H1 (cell line): Measurements from ENCODE around the gene CD96. TPM values are rescaled to one million over a fixed set of nuclear protein-coding genes. Genes with fewer than 3 reads are reported as not detected.

Experiments used
- FOSL1 ChIP-seq: IDR thresholded peaks from 2 replicates; pipeline ENCODE4 v1.6.1; 2011; ENCODE audit warnings: mild to moderate bottlenecking, low read depth, low read length, moderate library complexity; ENCODE audit not compliant: insufficient read depth
- JUND ChIP-seq: IDR thresholded peaks from 2 replicates; pipeline ENCODE4 v1.6.1; 2011; ENCODE audit warnings: mild to moderate bottlenecking, improper control_type of control experiment, low read length
- MAX ChIP-seq: IDR thresholded peaks from 2 replicates; pipeline ENCODE4 v1.6.1; 2012; ENCODE audit warnings: inconsistent platforms
- POLR2AphosphoS5 ChIP-seq: IDR thresholded peaks from 2 replicates; pipeline ENCODE4 v1.6.1; 2011; ENCODE audit warnings: low read depth, low read length
- SIX5 ChIP-seq: IDR thresholded peaks from 2 replicates; pipeline ENCODE4 v1.6.1; 2011; ENCODE audit warnings: mild to moderate bottlenecking, low read depth, low read length
- SP2 ChIP-seq: IDR thresholded peaks from 2 replicates; pipeline ENCODE4 v1.6.1; 2012; ENCODE audit warnings: mild to moderate bottlenecking, low read length, inconsistent platforms
- polyA plus RNA-seq, 7 experiments: library from polyadenylated mRNA; depleted of rRNA in 3 of 7; stranded (reverse) in 5 of 7; unstranded in 2 of 7; fragments of >200 nt in 5 of 7; fragments of 200-250 nt in 2 of 7; gene quantifications; 1 replicate in 5 of 7; 2 replicates in 1 of 7; 4 replicates in 1 of 7; pipeline versions ENCODE4 v1.2.1 to v1.2.3, GENCODE V29; 2011 to 2013; ENCODE audit warnings: missing spikeins in 2 of 7, mixed read lengths in 2 of 7
- total RNA-seq: library from RNA; stranded (reverse); fragmentation: NEBNext Ultra II Directional; extraction: Animal tissue kit (Norgen Biotek cat#: 25700); gene quantifications from 2 replicates; pipeline ENCODE4 v1.2.1, GENCODE V29; 2021
- TF ChIP-seq, protein P1 (sequence below): IDR thresholded peaks from 2 replicates; pipeline ENCODE4 v1.6.1; 2012; ENCODE audit warnings: low read length, inconsistent platforms

CD96 gene
- total and polyA plus RNA-seq, 2 of the 8 experiments (the other 6 are each of a cell fraction or from before 2014, with no cell fraction given) = not detected

DNA sequence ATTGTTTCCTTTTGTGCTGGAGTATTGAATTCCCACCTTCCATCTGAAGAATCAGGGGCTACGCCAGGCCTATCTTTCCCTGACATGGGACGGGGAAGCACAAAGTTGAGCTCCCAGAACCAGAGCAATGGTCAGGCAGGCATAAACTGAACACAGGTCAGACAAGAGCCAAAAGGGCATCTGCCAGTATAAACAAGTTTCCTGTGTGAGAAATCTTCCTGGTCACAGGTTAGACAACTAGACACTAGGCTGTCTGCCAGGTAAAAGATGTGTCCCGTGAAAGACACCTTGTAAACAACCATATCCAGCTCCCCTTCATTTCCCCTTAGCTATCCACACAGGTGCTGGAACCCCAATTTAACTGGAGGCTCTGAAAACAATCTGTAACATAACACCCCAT lies 44.0 kb upstream of the CD96 start (continued):
- TF ChIP-seq SIX5 (no peak), POLR2AphosphoS5 (no peak), FOSL1 (no peak), JUND (no peak), SP2 (no peak), MAX (no peak)
- TF ChIP-seq, protein P1, sequence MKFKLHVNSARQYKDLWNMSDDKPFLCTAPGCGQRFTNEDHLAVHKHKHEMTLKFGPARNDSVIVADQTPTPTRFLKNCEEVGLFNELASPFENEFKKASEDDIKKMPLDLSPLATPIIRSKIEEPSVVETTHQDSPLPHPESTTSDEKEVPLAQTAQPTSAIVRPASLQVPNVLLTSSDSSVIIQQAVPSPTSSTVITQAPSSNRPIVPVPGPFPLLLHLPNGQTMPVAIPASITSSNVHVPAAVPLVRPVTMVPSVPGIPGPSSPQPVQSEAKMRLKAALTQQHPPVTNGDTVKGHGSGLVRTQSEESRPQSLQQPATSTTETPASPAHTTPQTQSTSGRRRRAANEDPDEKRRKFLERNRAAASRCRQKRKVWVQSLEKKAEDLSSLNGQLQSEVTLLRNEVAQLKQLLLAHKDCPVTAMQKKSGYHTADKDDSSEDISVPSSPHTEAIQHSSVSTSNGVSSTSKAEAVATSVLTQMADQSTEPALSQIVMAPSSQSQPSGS = no peak
